GDM1 (cell line): ENCODE measurements around the gene ATG4B.
A peak's percentile ranks its signal among the peaks of the same experiment; 100 is the strongest.
"Not testable (repeated sequence)": the region's sequence is repeated elsewhere in the genome, so short reads cannot be mapped to it uniquely, and the experiment has no call there.

Source experiments
- DNase-seq: peaks from one replicate; lab custom pipeline; 2025; lab: John Stamatoyannopoulos, UW

ATG4B gene

GRCh38 chr2:241637018-241637794, at the start of gene ATG4B, which contains the start of gene THAP4:
Gene ATG4B (plus strand): TSS chr2:241637693. CDS start chr2:241637715, 22 bp downstream.
Gene THAP4 (minus strand): TSS chr2:241637158. CDS start chr2:241637017, 141 bp downstream.
- DNase-seq, result peak; percentile 83

DNA sequence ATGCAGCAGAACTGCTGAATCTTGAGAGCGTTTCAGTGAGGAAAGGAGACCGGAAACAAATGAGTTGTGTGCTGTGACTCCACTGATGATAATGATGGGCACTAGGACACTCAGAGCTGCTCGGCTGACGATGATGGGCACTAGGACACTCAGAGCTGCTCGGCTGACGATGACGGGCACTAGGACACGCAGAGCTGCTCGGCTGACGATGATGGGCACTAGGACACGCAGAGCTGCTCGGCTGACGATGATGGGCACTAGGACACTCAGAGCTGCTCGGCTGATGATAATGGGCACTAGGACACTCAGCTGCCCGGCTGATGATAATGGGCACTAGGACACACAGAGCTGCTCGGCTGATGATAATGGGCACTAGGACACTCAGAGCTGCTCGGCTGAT, 47.6 kb upstream of the ATG4B start:
- DNase-seq, result not testable (repeated sequence)

DNA sequence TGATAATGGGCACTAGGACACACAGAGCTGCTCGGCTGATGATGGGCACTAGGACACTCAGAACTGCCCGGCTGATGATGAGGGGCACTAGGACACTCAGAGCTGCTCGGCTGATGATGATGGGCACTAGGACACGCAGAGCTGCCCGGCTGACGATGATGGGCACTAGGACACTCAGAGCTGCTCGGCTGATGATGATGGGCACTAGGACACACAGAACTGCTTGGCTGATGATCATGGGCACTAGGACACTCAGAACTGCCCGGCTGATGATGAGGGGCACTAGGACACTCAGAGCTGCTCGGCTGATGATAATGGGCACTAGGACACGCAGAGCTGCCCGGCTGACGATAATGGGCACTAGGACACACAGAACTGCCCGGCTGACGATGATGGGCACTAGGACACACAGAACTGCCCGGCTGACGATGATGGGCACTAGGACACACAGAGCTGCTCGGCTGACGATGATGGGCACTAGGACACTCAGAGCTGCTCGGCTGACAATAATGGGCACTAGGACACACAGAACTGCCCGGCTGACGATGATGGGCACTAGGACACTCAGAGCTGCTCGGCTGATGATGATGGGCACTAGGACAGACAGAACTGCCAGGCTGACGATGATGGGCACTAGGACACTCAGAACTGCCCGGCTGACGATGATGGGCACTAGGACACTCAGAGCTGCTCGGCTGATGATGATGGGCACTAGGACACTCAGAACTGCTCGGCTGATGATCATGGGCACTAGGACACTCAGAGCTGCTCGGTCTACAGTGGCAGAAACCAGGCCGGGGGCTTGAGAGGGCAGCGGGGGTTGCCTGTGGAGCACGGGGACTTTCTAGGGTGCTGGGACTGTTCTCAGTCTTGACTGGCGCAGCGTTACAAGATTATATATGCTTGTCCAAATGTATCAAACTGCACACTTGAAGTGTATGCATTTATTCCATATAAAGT, 46.7 kb upstream of the ATG4B start:
- not testable (repeated sequence) for DNase-seq

- DNase-seq, result no peak
Observed at GRCh38 chr2:241592126-241592845, 45.2 kb upstream of the ATG4B start.

GRCh38 chr2:241593271-241593670, 44.2 kb upstream of the ATG4B start:
- DNase-seq, result no peak

- DNase-seq, result no peak
Observed at GRCh38 chr2:241595600-241596140, 41.8 kb upstream of the ATG4B start.

DNA sequence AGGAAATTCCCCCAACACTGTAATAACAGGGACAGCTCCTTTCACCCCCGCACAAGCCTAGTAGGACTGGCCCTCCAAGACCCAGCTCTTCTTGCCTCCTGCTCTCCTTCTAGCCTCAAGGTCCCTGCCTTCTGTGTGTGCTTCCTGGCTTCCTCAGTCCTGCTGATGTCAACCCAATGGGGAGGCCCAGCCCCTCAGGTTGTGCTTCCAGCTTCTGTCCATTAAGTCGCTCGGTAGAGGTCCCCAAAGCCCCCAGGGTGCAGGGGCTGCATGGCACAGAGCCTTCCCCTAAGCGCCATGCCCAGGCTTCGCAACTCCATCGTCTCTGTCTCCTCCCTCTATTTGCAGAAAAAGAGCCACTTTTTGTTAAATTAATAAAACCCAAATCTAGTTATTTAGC, 39.9 kb upstream of the ATG4B start:
- DNase-seq, result no peak

DNA sequence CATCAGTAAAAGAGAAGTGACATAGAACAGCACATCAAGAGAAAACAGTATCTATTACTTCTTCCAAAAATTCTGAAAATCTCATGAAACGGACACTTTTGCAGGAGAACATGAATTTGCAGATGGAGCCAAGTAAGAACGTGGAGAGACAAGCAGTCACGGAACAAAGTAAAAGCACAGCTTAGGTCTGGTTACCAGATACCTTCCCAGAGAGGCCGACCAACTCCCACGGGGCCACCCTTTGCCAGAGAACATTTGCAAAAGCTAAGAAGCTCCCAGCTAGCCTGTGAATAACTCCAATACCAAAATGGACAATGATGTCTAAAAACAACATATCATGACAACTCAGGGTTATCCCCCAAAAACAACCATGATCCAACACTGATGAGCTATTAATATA, 39.4 kb upstream of the ATG4B start:
- no peak for DNase-seq

DNA sequence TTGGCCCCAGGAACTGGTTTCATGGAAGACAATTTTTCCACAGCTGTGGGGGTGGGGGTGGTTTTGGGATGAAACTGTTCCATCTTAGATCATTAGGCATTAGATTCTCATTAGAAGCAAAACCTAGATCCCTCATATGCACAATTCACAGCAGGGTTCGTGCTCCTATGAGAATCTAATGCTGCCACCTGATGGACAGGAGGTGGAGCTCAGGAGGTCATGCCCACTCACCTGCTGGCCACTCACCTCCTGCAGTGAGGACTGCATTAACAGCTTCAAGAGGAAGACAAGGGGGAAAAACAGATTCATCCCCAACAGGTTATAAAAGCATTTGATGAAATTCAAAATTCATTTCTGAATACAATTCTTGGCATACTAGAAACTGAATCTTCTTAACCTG, 39.0 kb upstream of the ATG4B start:
- DNase-seq, result no peak

DNA sequence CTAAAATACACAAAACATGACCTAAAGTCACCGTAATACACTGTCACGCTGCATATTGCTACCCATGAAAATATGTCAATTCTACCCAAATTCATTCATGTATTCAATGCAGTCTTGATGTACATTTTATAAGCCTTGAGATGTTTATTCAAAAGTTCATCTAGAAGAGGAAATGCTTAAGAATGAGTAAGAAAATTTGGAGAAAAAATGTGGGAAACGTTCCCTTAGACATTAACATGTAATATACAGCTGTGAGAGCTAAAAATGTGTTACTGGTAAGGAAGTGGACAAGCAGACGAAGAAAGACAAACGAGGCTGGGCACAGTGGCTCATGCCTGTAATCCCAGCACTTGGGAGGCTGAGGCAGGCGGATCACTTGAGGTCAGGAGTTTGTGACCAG, 37.9 kb upstream of the ATG4B start:
- DNase-seq, result no peak

DNA sequence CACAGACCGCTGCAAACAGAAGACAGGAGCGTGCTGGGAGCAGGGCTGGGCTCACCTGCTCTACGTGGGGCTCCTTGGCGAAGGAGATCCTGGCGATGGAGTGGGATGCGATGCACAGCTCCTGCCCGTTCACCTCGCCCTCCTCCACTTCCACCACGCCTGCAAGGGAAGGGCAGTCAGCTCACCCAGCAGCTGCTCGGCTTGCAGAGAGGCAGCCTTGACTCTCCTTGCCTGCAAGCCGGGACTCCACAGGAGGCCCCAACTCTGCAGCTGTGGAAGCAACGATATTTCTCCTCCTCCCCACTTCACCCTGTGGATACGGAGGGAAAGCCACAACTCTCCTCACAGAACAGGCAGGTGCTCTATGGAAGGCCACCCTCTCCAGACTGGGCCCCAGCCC, 35.7 kb upstream of the ATG4B start:
- no peak for DNase-seq

GRCh38 chr2:241602720-241603119, 34.8 kb upstream of the ATG4B start:
- DNase-seq, result no peak

GRCh38 chr2:241603686-241604085, 33.8 kb upstream of the ATG4B start:
- no peak for DNase-seq

DNA sequence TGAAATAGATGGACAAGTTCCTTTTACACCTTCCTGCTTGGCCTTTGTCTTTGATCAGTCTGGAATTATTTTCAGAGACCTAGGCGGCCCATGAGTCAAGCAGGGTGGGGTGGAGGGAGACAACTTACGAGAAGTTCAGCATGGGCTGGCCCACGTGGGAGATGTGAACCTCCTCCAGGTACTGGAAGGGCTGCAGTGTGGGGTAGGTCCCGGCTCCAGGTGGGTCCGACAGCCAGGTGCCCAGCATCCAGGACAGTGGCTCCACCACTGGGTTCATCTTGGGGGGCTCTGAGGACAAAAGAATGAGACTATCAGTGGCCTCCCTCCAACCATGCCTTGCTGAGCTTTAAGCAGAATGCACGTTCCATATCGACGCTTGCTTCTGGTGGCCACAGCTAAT, 31.3 kb upstream of the ATG4B start:
- no peak for DNase-seq

- DNase-seq, result no peak
Observed at GRCh38 chr2:241607162-241607885, 30.2 kb upstream of the ATG4B start.

- DNase-seq, result no peak
Observed at GRCh38 chr2:241608881-241609280, 28.6 kb upstream of the ATG4B start.

GRCh38 chr2:241609859-241610793, 27.4 kb upstream of the ATG4B start:
- no peak for DNase-seq

GRCh38 chr2:241611062-241611461, 26.4 kb upstream of the ATG4B start:
- DNase-seq, result no peak

GRCh38 chr2:241612156-241613016, 25.1 kb upstream of the ATG4B start:
- DNase-seq, result no peak
